Stimulated activated CD8-positive, alpha-beta memory T cell treated with anti-CD3 and anti-CD28 coated beads, Interleukin-15, amount 100 ng/mL, for 48 hours (primary cell): Measurements from ENCODE around the gene GALNT10.
A peak's percentile ranks its signal among the peaks of the same experiment; 100 is the strongest.

Experiments
- DNase-seq, 2 donors: peaks; one replicate each; pipeline ENCODE4 v3.0.0-alpha.2; 2020; ENCODE audit warnings: low read depth in 2 of 2

The GALNT10 gene

DNA sequence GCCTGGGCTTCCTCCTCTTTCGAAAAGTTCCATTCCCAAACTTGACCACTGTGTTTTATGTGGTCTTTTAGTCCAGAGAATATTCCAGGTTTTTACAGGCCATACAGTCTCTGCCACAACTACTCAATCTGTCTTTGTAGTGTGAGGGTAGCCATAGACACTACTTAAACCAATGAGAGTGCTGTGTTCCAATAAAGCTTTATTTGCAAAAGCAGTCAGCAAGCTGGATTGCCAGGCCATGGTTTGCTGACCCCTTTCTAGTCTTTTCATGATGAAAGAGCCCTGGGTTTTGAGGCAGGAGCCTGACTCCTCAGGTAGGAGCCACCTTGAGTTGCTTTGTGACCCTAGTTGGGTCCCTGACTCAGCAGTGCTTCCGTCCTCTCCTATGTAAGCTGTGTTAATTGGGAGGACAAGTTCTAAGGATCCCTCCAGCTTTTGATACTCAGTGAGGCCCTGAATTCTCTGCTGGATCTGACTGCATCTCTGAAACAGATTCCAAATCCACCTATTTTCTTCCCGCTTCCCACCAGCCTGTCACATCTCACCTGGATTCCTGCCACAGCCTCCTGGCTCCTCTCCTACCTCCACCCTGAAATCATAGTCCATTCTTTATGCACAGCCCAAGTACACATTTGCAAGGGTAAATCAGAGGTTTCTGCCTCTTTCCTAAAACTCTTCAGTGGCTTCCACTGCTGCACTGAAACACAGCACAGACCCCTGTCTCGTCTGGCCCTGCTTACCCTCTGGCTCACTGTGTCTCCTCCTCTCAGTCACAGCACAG lies 13.5 kb downstream of the GALNT10 start:
- DNase-seq = no peak

DNA sequence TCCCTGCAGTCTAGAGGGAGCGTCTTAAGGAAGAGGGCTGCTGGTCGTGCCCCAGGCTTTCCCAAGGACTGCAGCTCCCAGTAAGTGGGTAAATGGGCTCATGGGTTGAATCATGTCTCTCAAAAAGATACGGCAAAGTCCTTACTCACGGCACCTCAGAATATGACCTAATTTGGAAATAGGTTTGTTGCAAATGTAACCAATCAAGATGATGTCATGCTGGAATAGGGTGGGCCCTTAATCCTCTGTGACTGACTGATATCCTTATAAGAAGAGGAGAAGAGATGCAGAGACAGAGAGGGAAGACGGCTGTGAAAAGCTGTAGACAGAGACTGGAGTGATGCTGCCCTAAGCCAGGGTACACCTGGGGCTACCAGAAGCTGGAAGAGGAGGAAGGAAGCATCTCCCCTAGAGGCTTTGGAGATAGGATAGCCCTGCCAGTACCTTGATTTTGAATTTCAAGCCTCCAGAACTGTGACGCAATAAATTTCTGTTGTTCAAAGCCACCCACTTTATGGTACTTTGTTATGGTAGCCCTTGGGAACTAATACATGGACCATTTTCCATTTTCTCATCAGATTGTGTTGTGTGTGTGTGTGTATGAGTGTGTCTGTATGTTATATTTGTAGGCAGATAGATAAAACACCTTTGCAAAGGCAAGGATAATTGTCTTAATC lies 15.0 kb downstream of the GALNT10 start:
- DNase-seq = no peak

GRCh38 chr5:154206311-154206710 lies 15.8 kb downstream of the GALNT10 start:
- DNase-seq = no peak

DNA sequence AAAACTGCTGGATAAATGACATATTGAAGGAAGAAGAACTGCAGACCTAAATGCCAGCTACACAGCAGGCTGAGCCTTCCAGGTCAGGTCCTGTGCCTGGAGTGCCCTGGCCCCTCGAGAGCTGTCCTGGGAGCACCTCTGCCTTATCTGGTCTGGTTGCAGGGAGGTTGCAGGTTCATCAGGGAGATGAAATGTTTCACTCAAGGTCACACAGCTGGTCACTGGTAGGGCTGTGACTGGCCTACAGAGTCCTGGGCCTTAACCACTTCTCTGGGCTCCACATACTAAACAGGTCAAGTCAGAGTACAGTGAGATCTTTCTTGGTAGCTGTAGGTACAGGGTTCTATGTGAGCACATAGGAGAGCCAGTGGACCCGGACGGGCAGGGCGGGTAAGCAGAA lies 16.7 kb downstream of the GALNT10 start:
- DNase-seq = no peak

GRCh38 chr5:154209591-154210081 lies 19.1 kb downstream of the GALNT10 start:
- no peak for DNase-seq

DNA sequence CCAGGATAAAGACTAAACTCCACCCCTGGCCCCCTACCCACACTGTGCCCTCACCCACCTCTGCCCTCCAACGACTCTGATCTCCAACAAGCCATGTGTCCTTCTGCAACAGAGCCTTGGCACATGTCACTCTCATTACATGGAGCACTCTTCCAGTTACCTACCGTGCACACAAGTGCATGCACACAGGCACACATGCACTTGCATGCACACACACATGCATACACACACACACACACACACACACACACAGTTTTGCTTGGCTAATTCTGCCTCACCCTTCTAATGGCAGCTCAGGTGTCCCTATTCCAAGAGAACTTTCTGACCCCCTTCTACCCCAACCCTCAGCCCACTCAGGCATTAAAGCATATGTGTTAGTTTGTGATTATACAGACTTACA lies 19.6 kb downstream of the GALNT10 start:
- DNase-seq = no peak

- no peak for DNase-seq
Measured at GRCh38 chr5:154211641-154212390, 21.3 kb downstream of the GALNT10 start.

DNA sequence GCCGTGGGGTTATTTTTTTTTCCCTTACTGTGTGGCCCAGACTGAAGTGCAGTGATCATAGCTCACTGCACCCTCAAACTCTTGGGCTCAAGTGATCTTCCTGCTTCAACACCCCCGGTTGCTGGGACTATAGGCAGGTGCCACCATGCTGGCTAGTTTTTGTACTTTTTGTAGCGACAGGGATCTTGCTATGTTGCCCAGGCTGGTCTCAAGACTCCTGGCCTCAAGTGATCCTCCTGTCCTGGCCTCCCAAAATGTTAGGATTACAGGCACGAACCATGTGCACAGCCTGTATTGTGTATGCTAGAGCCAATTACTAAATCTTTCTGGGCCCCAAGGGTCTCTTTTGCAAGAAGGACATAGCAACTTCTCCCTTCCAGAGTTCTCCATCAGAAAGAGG lies 23.1 kb downstream of the GALNT10 start:
- DNase-seq = no peak

DNA sequence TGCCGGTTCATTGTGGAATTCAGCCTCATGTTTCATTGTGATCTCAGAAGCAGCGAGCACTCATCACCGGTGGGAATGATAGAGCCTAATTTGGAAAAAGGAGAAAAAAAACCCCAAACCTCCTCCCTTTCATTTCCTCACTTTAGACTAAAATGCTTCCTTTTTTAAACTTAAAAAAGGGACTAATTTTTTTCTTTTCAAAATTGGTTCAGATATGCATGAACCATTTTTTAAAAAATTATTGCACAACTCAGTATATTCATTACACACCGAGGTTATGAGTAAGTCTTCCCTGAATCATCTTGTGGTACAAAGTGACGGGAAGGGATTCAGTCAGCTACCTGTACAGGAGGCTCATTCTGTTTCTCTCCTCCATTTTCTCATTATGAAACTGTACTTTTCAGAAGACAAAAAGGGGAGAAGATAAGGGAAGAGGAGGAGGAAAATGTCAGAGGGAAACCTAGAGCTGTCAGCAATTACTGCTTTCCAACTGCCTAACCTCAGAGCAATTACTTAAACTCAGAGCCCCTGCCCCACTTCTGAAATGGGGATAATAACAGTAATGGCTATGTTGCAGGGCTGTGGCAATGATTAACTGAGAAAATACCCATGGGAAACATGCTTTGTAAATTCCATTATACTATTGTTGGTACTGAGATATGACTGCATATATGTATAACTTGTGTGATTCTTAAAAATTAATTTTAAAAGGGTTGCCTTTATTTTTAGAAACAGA lies 24.0 kb downstream of the GALNT10 start:
- DNase-seq = no peak

DNA sequence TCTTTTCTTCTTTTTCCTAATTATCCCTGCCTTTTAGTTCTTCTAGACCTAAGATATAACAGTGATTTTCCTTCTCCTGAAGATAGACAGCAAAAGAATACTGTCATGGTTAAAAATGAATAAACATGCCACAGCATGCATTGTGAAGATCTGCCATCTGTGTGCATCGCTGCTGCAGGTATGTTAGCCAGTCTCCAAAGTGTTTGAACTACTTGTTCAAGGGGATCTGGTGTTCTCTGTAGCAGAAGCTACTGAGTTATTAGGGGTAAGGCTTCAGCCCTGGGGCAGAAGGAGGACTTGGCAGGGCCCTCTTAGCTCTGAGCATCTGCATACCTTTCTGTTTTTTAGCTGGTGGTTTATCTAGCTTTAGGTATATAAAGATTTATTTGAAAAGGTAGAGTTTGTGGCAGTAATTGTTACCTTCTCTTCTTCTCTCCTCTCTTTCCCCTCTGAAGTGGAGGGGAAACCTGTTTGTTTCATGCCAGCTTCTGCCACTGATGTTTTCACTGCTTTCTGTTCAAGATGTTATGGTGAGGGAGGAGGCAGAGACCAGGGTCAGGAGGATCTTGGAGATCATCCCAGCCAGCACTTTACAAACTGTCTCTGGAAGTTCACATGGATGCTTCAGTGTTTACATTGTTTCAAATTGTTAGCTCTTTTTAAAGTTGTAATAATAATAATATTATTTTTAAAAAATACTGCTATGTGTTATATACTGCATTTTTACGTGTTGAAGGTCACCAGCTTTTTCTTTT lies 25.2 kb downstream of the GALNT10 start:
- DNase-seq = no peak

- no peak for DNase-seq
Measured at GRCh38 chr5:154217462-154217861, 26.9 kb downstream of the GALNT10 start.

GRCh38 chr5:154218786-154219185 lies 28.3 kb downstream of the GALNT10 start:
- DNase-seq = no peak

GRCh38 chr5:154220625-154221024 lies 30.1 kb downstream of the GALNT10 start:
- DNase-seq = no peak

DNA sequence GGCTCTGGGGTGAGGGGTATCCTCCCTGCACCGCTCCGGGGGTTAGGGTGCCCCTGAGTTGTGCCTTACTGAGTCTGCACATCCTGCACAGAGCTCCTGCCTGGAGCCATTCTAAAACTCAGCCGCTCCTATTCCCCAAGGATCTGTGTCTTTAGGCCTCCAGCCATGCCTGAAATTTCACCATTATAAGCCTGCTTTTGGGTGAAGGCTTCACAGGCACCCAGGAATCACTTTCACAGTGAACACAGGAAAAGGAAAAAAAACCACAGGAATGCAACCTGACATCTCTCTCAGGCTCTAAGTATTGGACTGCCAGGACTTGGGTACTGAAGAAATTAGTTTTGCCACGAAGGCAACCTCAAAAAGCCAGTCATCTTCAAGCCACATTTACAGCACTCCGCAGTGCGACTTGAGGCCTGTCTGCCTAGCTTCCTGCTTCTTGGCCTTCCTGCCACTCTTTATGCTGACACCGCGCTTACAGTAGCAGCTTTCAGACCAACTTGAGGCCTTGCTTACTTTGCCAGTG lies 30.9 kb downstream of the GALNT10 start:
- DNase-seq = peak; percentile 27 to 28

GRCh38 chr5:154222414-154222813 lies 31.9 kb downstream of the GALNT10 start:
- DNase-seq = no peak

GRCh38 chr5:154223320-154223719 lies 32.8 kb downstream of the GALNT10 start:
- DNase-seq = no peak

GRCh38 chr5:154227090-154227489 lies 36.6 kb downstream of the GALNT10 start:
- no peak for DNase-seq

DNA sequence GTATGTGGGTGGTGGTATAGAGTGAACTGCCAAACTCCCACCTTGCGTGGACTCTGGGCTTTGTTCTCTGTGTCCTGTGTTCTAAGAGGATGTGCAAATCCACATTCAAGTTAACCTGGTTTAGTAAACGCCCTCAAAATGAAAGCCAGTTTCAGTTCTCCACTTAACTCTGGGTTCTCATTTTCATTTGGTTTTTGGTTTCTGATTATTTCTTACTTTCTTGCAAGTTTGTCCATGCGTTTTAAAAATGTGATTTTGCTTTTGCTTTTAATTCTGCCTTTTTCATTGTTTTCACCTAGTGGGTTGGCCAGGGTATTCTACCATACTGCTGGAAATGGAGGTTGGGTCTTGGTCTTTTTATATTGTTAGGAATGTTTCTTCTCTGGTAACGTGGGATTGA lies 38.2 kb downstream of the GALNT10 start:
- DNase-seq = no peak

- no peak for DNase-seq
Measured at GRCh38 chr5:154230526-154230925, 40.0 kb downstream of the GALNT10 start.

DNA sequence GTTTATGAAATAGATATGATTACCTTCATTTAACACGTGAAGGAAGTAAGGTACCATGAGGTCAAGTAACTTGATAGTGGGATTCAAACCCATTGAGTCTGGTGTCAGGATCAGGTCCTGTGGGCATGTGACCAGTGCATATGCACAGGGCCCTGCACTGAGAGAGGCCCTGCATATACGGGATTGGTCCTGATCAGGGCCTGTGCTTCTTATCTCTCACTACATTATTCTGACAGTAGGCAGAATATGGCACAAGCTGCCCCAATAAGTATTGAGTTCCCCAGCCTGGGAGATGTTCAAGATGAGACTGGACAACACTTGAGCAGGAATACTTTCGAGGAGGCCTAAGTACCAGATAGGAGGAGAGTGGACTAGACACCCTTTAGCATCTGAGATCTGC lies 44.0 kb downstream of the GALNT10 start:
- no peak for DNase-seq

DNA sequence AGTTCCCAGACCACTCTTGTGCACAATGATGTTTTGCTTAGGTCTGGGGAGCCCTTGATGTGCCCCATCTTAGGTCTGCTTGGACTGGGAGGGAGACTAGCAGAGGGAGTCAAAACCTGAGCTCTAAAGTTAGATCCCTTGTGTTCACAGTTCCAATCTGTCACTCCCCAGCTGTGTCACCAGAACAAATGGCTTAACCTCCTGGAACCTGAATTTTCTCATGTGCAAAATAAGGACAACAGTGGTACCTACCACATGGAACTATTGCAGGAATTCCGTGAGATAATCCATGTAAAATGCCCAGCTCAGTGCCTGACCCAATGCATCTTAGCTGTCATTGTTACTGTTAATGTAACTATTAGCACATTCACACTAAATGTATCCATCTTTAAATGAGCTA lies 45.5 kb downstream of the GALNT10 start:
- no peak for DNase-seq
